Fibroblast of lung (primary cell): ENCODE results near the gene RASSF5. TPM values are rescaled to one million over a fixed set of nuclear protein-coding genes. Genes with fewer than 3 reads are reported as not detected.
"Not testable (repeated sequence)": the region's sequence is repeated elsewhere in the genome, so short reads cannot be mapped to it uniquely, and the experiment has no call there.

Experiments
- DNase-seq, 2 donors: peaks; one replicate each; pipeline versions ENCODE4 v3.0.0 to v3.0.0-alpha.2; 2010; ENCODE audit warnings: low read depth in 2 of 2
- H2AFZ ChIP-seq: 2 replicates; pipeline ENCODE4 v1.5.1; 2012; ENCODE audit warnings: low read length, control low read depth, inconsistent platforms
- H3K27ac ChIP-seq: 2 replicates; pipeline ENCODE4 v1.5.1; 2011; ENCODE audit warnings: low read length, control low read depth; ENCODE audit not compliant: insufficient read depth
- H3K27me3 ChIP-seq: 2 replicates; pipeline ENCODE4 v1.5.1; 2011; ENCODE audit warnings: mild to moderate bottlenecking, low read length; ENCODE audit not compliant: control insufficient read depth, insufficient read depth
- H3K36me3 ChIP-seq: 2 replicates; pipeline ENCODE4 v1.5.1; 2011; ENCODE audit warnings: low read length; ENCODE audit not compliant: control insufficient read depth, insufficient read depth
- H3K4me1 ChIP-seq: 2 replicates; pipeline ENCODE4 v1.5.1; 2011; ENCODE audit warnings: low read length; ENCODE audit not compliant: control insufficient read depth, insufficient read depth; ENCODE audit errors: extremely low read depth
- H3K4me2 ChIP-seq: 2 replicates; pipeline ENCODE4 v1.5.1; 2011; ENCODE audit warnings: low read length, control low read depth; ENCODE audit not compliant: insufficient read depth; ENCODE audit errors: extremely low read depth
- H3K4me3 ChIP-seq, 4 experiments: fragments of 200-600 bp in 1 of 4; sonication (generic) in 1 of 4; replicated peaks in 1 of 4; 2 replicates each; pipeline ENCODE4 v1.5.1; 2011 to 2016; ENCODE audit warnings: low read length in 4 of 4, low read depth in 3 of 4, mild to moderate bottlenecking in 3 of 4, control low read depth in 2 of 4, inconsistent platforms in 1 of 4, mixed read lengths in 1 of 4; ENCODE audit not compliant: insufficient read depth in 1 of 4; ENCODE audit errors: control extremely low read depth in 1 of 4
- H3K79me2 ChIP-seq: 2 replicates; pipeline ENCODE4 v1.5.1; 2012; ENCODE audit warnings: mild to moderate bottlenecking, low read length, inconsistent platforms; ENCODE audit not compliant: control insufficient read depth, insufficient read depth
- H3K9ac ChIP-seq: 2 replicates; pipeline ENCODE4 v1.5.1; 2011; ENCODE audit warnings: mild to moderate bottlenecking, low read length, control low read depth; ENCODE audit not compliant: insufficient read depth
- H3K9me3 ChIP-seq: 2 replicates; pipeline ENCODE4 v1.5.1; 2012; ENCODE audit warnings: low read depth, low read length; ENCODE audit not compliant: control insufficient read depth, insufficient read depth
- H4K20me1 ChIP-seq: 2 replicates; pipeline ENCODE4 v1.5.1; 2011; ENCODE audit warnings: low read length; ENCODE audit not compliant: control insufficient read depth, insufficient read depth; ENCODE audit errors: extremely low read depth
- CTCF ChIP-seq, 2 donors: IDR thresholded peaks in 1 of 2; conservative IDR thresholded peaks in 1 of 2; 1 replicate in 1 of 2; 2 replicates in 1 of 2; pipeline ENCODE4 v1.5.1; 2011 to 2012; ENCODE audit warnings: low read length in 2 of 2, control low read depth in 1 of 2, inconsistent platforms in 1 of 2, low read depth in 1 of 2, mild to moderate bottlenecking in 1 of 2
- EZH2 ChIP-seq: IDR thresholded peaks from 2 replicates; pipeline ENCODE4 v1.5.1; 2012; ENCODE audit warnings: low read length, control low read depth, mild to moderate bottlenecking; ENCODE audit errors: missing control alignments
- polyA plus RNA-seq, 2 donors: library from polyadenylated mRNA; depleted of rRNA in 1 of 2; stranded (reverse) in 1 of 2; unstranded in 1 of 2; fragments of >200 nt; gene quantifications; 2 replicates each; pipeline ENCODE4 v1.2.1, GENCODE V29; 2011 to 2012; ENCODE audit warnings: missing spikeins in 1 of 2
- total RNA-seq: library from RNA; depleted of rRNA; stranded (reverse); fragments of >200 nt; gene quantifications from 2 replicates; pipeline ENCODE4 v1.2.1, GENCODE V29; 2014

The RASSF5 gene
- total and polyA plus RNA-seq, 2 donors (not counting 1 experiment from before 2014, with no cell fraction given), result 1.3 to 3.0 TPM

DNA sequence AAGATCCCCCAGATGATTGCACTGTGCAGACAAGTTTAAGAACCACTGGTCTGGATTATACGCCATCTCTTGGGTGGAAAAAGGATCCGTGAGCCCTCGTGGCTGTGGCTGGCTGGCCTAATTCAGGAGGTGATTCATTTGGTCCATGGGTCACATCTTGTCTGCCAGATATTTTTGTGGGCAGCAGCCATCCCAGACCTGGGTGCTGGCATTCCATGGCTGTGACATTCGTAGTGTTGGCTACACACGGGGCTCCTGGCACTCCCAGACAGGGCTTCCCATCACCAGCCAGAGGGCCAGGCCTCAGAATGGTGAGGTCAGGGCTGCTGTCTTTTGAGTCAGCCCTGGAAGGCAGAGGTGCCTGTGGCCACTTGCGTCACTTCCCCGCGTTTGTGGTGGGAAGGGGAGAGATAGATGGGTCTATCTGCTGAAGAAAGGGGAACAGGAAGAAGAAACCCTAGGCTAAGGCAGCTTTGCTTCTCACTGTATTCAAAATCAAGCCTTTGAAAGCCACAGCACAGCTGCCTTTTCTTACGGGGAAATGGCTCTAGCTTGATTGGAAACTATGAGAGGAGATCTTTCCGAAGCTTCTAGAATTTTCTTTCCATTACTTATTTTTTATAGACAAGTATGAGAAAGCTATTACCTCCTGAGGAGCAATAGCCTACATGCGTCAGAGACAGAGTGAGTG, 72.6 kb downstream of the RASSF5 start:
- Histone ChIP-seq H3K9me3 (no peaks in the 10 kb centered on the region), H3K4me2 (no peak overlapping the region), H3K27ac (no peak overlapping the region), H3K4me1 (no peaks in the 10 kb centered on the region), H3K36me3 (no peaks in the 10 kb centered on the region), H3K27me3 (no peaks in the 10 kb centered on the region), H2AFZ (no peak overlapping the region), H4K20me1 (no peaks in the 10 kb centered on the region), H3K79me2 (no peaks in the 10 kb centered on the region), H3K9ac (no peak overlapping the region), H3K4me3 (no peak overlapping the region)
- peak in 1 of 2 donors; percentile 86 for DNase-seq
- TF ChIP-seq CTCF (conservative IDR thresholded peaks at IDR 0.05 in 1 of 2, IDR thresholded peaks at IDR 0.05 in 1 of 2; ENCODE audit: low read depth in 1 of 2, low read length in 2 of 2), result no peak
- no peak for TF ChIP-seq EZH2

DNA sequence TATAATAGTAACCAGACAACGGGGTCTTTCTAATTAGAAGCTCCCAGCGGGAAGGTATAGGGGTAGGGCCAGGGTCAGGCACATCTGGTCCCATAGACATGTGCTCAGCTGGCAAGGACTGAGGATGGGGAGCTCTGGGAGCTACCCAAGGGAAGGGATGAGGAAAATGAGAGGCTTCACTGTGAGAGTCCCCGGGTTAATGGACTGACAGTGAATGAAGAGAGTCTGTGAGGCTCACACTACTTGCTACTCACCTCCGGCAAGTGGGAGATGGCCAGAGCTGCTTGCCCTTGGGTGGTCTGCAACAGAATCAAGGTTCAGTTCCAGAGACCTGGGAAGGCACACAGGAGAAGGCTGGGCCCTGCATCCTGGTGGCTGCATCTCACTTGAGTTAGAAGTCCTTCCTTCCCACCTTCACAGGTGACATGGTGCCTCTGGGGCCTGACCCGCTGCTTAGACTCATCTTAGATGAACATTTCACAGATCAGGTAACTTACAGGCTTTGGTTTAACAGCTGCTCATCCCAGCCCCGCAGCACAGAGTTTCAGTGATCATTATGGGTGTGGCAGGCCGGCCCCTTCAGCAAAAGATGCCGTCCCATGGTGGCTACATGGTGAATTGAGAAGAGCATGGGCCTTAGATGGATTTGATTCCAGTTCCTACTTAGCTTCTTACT, 73.2 kb downstream of the RASSF5 start:
- Histone ChIP-seq H3K4me1 (no peaks in the 10 kb centered on the region), H3K9me3 (no peaks in the 10 kb centered on the region), H4K20me1 (no peaks in the 10 kb centered on the region), H3K4me3 (no peak overlapping the region), H3K27ac (no peak overlapping the region), H3K79me2 (no peaks in the 10 kb centered on the region), H3K27me3 (no peaks in the 10 kb centered on the region), H3K9ac (no peak overlapping the region), H3K4me2 (no peak overlapping the region), H2AFZ (no peak overlapping the region), H3K36me3 (peaks cover 2% of the 10 kb centered on the region)
- no peak for DNase-seq
- no peak for TF ChIP-seq EZH2
- TF ChIP-seq CTCF (conservative IDR thresholded peaks at IDR 0.05 in 1 of 2, IDR thresholded peaks at IDR 0.05 in 1 of 2; ENCODE audit: low read depth in 1 of 2, low read length in 2 of 2), result no peak

- not testable (repeated sequence) for H3K4me1 ChIP-seq, H3K27me3 ChIP-seq, DNase-seq, H3K4me2 ChIP-seq, H3K4me3 ChIP-seq, H3K9ac ChIP-seq, H3K9me3 ChIP-seq, H3K79me2 ChIP-seq, H3K27ac ChIP-seq, H2AFZ ChIP-seq, H4K20me1 ChIP-seq, H3K36me3 ChIP-seq
Observed at GRCh38 chr1:206581114-206581497, 73.8 kb downstream of the RASSF5 start.
